HG03354 (cell line): Measurements from ENCODE around the gene PPM1L.

ENCODE experiments used
- ATAC-seq: cut with Tn5 transposase; IDR thresholded peaks from one replicate; pipeline ENCODE4 v1.9.1; 2021; ENCODE audit warnings: mild to moderate bottlenecking; ENCODE audit not compliant: unreplicated experiment, poor library complexity, severe bottlenecking

The PPM1L gene

GRCh38 chr3:160758929-160759577, 3.0 kb downstream of the PPM1L start:
- ATAC-seq = no peak

DNA sequence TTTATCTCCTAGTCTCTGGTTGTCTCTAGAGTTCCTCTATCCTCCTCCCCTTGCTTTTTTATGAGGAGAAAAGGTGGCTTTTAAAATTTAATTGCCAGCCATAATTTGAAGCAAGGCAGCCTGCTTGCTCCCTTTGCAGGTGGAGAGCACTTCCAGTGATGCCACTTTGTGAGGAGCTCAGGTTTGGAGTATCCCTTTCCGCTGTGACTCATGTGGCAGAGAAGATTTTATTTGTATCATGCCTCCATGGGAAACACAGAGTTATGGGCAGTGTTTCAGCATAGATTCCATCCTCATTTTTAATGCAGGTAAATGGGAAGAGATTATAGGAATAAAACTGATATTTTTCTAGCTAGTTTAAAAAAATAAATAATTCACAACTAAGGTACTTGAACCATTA, 7.0 kb downstream of the PPM1L start:
- ATAC-seq = no peak

GRCh38 chr3:160765211-160765610, 9.2 kb downstream of the PPM1L start:
- no peak for ATAC-seq

DNA sequence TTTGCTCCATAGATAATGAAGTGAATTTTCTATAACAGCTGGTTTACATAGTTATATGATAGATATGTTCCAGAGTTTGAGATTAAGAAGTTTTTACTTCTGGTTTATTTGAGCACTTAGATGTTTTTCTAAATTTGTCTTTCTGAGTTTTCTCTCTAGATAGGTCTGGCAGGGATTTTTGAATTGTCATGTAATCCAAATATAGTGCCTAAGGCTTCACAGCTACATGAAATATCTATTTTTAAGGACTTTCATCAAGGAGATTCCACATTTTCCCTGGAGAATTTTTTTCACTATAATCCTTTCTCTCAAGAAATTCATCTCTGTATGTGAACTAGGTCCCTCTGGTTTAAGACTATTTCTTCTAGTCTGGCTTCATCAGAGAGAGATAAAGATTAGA, 12.0 kb downstream of the PPM1L start:
- ATAC-seq = no peak

DNA sequence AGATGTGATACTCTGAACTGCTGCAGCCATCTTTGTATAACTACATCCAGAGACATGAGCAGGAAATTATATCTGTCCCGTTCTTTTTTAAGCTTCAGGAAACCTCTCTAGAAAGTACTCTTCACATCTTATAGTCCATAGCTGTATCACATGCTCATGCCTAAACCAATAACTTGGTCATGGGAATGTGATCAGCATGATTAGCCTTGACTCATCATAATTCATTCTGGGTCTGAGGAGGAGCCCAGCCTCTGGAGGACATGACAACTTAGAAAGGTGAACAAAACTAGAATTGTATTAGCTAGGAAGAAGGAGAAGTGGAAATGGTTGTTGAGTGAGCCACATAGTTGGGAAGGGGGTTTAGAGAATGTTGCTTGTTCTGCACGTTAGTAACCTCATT, 12.9 kb downstream of the PPM1L start:
- ATAC-seq = no peak

DNA sequence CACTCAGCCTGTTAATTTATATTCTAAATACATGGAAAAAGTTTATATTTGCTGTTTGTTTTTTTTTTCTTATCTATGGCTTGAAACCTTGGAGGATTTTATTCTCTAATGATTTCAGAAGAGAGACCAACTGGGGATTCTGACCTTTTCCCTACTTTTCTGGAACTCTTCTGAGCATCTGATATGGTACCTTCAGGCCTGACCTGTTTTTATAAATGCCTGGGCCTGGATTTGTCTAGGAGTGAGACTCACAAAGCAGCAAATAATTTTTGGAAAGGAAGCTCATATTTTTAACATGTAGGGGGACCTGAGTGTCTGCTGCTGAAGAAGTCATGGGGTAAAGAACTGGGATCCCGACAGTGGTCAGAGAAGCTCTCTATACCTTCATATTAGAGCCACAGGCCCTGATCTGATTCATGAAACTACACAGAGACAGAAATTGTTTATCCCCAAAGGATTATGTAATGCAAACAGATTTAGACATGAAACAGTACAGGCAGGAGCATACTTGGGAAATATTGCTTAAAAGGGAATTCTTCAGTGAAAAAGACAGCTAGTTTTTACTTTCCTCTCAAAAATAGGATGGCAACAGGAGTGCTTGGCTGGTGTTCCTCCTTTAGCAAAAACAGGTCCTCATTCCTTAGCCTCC, 15.9 kb downstream of the PPM1L start:
- no peak for ATAC-seq

DNA sequence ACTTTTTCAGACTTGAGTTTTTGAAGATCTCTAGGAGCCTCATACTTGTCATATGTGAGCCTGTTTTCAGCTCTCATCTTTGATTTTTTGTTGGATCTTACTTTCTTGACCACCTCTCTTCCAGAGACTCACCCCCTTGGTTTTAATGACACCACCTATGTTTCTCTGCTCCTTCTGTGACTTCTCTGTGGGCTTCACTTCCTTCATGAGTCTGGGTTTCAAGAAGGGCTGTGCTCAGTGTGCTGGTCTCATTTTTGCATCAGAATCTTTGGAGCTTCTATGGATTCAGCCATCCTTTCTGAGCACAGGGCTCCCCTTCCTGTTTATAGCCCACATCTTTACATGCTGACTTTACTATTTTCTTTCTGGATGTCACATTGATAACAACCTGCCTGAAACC, 17.7 kb downstream of the PPM1L start:
- ATAC-seq = no peak

DNA sequence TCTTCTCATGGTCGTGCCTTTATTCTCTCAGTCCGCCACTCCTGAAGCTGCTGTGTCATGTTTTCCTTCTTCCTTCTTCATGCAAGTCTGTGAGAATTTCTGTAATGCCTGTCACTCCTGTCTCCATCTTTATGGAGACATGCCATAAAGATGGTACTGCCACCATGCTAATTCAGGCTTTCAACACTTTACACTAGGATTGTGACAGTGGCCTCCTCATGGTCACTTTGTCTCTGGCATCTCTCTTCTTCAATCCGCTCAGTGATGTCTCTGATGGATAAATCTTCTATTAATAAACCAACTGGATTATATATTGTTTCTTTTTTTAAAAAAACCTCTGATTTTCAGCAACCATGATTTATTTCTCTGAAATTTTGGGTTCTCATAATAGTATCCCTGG, 18.1 kb downstream of the PPM1L start:
- ATAC-seq = no peak

DNA sequence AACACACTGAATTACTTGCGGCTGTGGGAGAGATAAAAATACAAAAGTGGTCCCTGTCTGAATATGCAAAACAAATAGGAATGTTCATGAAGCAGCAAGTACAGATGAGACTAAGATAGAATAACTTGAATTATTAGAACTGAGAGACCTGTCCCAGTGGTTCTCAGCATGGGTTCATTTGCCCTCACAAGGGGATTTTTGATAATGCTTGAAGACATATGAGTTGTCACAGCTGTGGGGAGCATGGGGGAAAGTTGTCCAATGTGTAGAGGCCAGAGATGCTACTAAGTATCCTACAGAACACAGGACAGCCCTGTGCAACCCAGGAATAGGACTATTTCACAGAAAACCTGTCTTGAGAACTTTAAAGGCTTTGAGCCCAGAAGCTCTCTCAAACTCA, 22.4 kb downstream of the PPM1L start:
- no peak for ATAC-seq

GRCh38 chr3:160779040-160779439, 23.0 kb downstream of the PPM1L start:
- no peak for ATAC-seq

GRCh38 chr3:160780245-160780644, 24.2 kb downstream of the PPM1L start:
- no peak for ATAC-seq

DNA sequence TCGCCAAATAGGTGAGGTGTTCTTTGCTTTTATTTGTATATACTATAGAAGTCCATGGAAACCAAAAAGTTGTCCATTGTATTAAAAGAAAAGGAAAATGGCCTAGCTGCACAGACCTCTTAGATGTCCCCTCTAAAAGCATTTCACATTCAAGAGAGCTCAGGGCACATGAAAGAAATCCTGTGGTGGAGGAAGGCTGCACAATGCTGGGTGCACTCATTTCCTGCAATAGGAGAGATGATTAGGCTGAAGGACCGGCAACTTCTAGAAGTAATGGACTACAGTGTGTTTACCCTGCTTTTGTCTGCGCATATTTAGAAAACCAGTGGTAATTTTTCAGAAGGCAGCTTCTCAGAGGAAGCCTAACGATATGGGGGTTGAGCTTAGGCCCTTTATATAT, 25.4 kb downstream of the PPM1L start:
- no peak for ATAC-seq

GRCh38 chr3:160781863-160782262, 25.8 kb downstream of the PPM1L start:
- ATAC-seq = no peak

GRCh38 chr3:160784853-160785252, 28.8 kb downstream of the PPM1L start:
- no peak for ATAC-seq

- no peak for ATAC-seq
These were observed 34.7 kb downstream of the PPM1L start for GRCh38 chr3:160790726-160791125.

DNA sequence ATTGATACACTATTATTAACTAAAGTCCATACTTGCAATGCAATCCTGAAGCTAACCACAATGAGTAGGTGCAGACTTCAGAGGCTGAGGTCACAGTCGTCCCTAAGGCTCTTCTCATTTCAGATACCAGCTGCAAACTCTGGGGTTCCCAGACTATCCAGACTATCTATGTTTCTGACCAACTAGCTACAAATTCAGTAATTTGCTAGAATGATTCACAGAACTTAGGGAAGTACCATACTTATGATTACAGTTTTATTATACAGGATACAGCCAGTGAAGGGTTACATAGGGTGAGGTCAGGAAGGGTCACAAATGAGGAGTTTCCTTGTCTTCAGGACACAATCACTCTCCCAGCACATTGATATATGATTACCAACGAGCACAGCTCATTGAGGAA, 36.5 kb downstream of the PPM1L start:
- no peak for ATAC-seq

DNA sequence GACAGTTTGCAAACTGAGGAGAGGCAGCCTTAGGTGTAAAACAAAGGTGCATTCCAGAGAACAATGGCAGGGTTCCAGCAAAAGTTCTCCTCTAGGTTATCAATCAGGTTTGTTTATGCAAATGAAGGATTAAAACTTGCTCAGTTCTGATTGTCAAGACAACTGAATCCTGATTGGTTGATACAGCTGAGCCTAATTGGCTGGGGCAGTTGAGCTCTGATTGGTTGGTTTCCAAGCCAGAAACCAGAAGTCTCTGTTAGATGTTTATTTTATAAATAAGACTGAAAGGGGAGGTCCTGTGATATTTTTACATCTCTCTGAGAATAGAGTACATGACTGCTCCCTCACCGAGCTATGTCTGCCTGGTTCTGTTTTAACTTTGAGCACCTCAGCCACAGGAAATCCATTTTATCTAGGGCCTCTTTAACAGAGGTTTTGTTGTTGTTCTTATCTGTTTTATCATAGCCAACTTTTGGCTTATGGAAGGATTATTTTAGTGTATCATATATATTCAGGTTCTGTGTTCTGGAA, 37.8 kb downstream of the PPM1L start:
- no peak for ATAC-seq

- ATAC-seq = no peak
These were observed 40.2 kb downstream of the PPM1L start for GRCh38 chr3:160796089-160796812.

DNA sequence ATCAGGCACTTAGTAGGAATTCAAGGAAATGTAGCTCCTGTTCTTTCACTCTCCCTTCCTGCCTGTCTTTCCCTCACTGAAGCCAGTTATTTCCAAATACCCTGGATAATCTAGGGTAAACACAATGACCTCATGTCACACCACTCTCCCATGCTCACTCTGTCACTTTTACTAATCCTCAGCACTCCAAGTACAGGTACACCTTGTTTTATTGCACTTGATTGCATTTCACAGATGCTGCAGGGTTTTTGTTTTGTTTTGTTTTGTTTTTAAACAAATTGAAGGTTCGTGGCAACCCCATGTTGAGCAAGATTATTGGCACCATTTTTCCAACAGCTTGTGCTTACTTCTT, 40.8 kb downstream of the PPM1L start:
- ATAC-seq = no peak

DNA sequence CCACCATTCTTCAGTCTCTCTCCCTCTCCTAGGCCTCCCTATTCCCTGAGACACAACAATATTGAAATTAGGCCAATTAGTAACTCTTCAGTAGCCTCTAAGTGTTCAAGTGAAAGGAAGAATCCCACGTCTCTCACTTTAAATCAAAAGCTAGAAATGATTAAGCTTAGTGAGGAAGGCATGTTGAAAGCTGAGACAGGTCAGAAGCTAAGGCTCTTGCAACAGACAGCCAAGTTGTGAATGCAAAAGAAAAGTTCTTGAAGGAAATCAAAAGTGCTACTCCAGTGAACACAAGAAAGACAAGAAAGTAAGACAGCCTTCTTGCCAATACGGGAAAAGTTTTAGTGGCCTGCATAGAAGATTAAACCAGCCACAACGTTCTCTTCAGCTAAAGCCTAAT, 41.3 kb downstream of the PPM1L start:
- no peak for ATAC-seq
